PC-3 (cell line): Measurements from ENCODE around the gene PKN1. TPM values are rescaled to one million over a fixed set of nuclear protein-coding genes. Genes with fewer than 3 reads are reported as not detected.

Experiments used
- ATAC-seq: fragments of 200-7000 bp; cut with Tn5 transposase; 2 replicates; pipeline ENCODE4 v1.9.1; 2020; ENCODE audit warnings: mild to moderate bottlenecking, moderate library complexity
- BruUV-seq: library from RNA; stranded (reverse); fragments of 400-500 nt; replicated peaks from 2 replicates; lab custom pipeline; 2021; lab: Mats Ljungman, UMichigan
- CTCF ChIA-PET: fragments of 300-600 bp; sonication (Branson Sonifier 250); formaldehyde crosslinking; loops from one replicate; lab custom pipeline; 2022; ENCODE audit warnings: antibody characterized with exemption; lab: Charles Lee
- POLR2A ChIA-PET: fragments of 300-600 bp; sonication (Branson Sonifier 250); formaldehyde crosslinking; loops from one replicate; lab custom pipeline; 2022; ENCODE audit warnings: antibody characterized with exemption; ENCODE audit not compliant: unreplicated experiment; lab: Charles Lee
- DNase-seq: peaks from one replicate; pipeline ENCODE4 v3.0.0-alpha.2; 2015
- H2AFZ ChIP-seq: fragments of 300-600 bp; sonication (generic); 2 replicates; pipeline ENCODE4 v1.6.0; 2016; ENCODE audit warnings: antibody characterized with exemption, low read length
- H3F3A ChIP-seq: fragments of 300-600 bp; sonication (generic); one replicate; pipeline ENCODE4 v1.6.0; 2017; ENCODE audit warnings: antibody characterized with exemption, low read length, control low read depth, mild to moderate bottlenecking; ENCODE audit not compliant: unreplicated experiment
- H3K27ac ChIP-seq: fragments of 300-600 bp; sonication (generic); 2 replicates; pipeline ENCODE4 v1.5.1; 2016; ENCODE audit warnings: mild to moderate bottlenecking, low read length
- H3K27me3 ChIP-seq: fragments of 300-600 bp; sonication (generic); 2 replicates; pipeline ENCODE4 v1.6.1; 2016; ENCODE audit warnings: low read length, mixed read lengths
- H3K36me3 ChIP-seq: fragments of 300-600 bp; sonication (generic); 2 replicates; pipeline ENCODE4 v1.6.1; 2016; ENCODE audit warnings: low read depth, mixed run types, low read length, mixed read lengths
- H3K4me1 ChIP-seq: fragments of 300-600 bp; sonication (generic); 2 replicates; pipeline ENCODE4 v1.5.1; 2016; ENCODE audit warnings: low read length; ENCODE audit not compliant: insufficient read depth
- H3K4me2 ChIP-seq: fragments of 300-600 bp; sonication (generic); 2 replicates; pipeline ENCODE4 v1.6.0; 2016; ENCODE audit warnings: low read length
- H3K4me3 ChIP-seq: fragments of 300-600 bp; sonication (generic); 2 replicates; pipeline ENCODE4 v1.5.1; 2016; ENCODE audit warnings: mild to moderate bottlenecking, low read length, mixed read lengths
- H3K79me2 ChIP-seq: fragments of 300-600 bp; sonication (generic); 2 replicates; pipeline ENCODE4 v1.6.1; 2017; ENCODE audit warnings: low read length, mixed read lengths
- H3K9ac ChIP-seq: fragments of 300-600 bp; sonication (generic); 2 replicates; pipeline ENCODE4 v1.6.0; 2016; ENCODE audit warnings: mild to moderate bottlenecking, low read length
- H3K9me2 ChIP-seq: fragments of 300-600 bp; sonication (generic); replicated peaks from 2 replicates; pipeline ENCODE4 v1.6.1; 2016; ENCODE audit warnings: mixed run types, low read length, mixed read lengths
- H3K9me3 ChIP-seq: fragments of 300-600 bp; sonication (generic); 2 replicates; pipeline ENCODE4 v1.6.1; 2016; ENCODE audit warnings: low read length, mixed read lengths
- H4K20me1 ChIP-seq: fragments of 300-600 bp; sonication (generic); 2 replicates; pipeline ENCODE4 v1.6.1; 2016; ENCODE audit warnings: low read length, mixed read lengths
- EZH2 ChIP-seq: fragments of 300-600 bp; sonication (generic); IDR thresholded peaks from one replicate; pipeline ENCODE4 v1.6.1; 2017; ENCODE audit warnings: antibody characterized with exemption, mild to moderate bottlenecking, low read length; ENCODE audit not compliant: unreplicated experiment
- EZH2phosphoT487 ChIP-seq: fragments of 300-600 bp; sonication (generic); IDR thresholded peaks from 2 replicates; pipeline ENCODE4 v1.6.1; 2018; ENCODE audit warnings: mild to moderate bottlenecking, antibody characterized with exemption, low read length, borderline replicate concordance
- intact Hi-C: fragments of 100-400 bp; cut with micrococcal nuclease; formaldehyde crosslinking; loops from 2 replicates; pipeline ENCODE4 v1.9.0; 2023
- total RNA-seq: library from RNA; depleted of rRNA; stranded (reverse); fragments of >200 nt; gene quantifications from 2 replicates; pipeline ENCODE4 v1.2.3, GENCODE V29; 2014
- TF ChIP-seq, protein P1 (sequence below): fragments of 300-600 bp; sonication (generic); conservative IDR thresholded peaks from 2 replicates; pipeline ENCODE4 v1.5.1; 2017; ENCODE audit warnings: antibody characterized with exemption, low read depth, mild to moderate bottlenecking, low read length

PKN1 gene
- total RNA-seq, 1 experiment from 2014 or later, result 186 TPM

DNA sequence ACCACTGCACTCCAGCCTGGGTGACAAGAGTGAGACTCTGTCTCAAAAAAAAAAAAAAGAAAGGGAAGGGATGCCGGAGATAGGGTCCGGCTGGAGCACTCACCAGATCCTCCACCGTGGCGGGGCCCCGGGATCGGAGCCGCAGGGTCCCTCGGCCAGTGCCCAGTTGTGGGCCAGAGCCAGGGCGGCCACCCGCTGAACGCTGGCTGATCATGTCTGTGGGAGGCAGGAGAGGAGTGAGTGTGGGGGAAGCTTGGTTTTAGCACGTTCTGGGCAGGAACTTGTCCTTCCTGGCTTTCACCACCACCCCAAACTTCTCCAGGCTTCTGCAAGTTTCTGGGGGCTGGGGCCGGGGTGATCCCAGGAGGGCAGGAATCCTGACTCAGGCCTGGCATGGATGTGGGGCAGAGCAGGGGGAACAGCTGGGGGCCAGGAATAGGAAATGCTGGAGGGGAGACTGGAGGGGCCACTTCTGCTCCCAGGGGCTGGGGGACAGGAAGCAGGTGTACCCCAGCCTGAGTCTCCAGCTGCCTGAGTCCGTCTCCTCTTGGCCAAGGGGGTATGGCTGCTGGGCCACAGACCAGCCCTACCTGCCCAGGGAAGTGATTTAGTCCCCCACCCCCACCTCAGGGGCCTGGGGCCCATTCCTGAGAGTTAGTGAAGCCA lies 46.3 kb downstream of the PKN1 start:
- CTCF ChIA-PET, result interaction anchor here (0.6 kb wide), 1 partner anchor 8 kb away, joined by 9 read pairs; no protein-coding TSS in a partner anchor

DNA sequence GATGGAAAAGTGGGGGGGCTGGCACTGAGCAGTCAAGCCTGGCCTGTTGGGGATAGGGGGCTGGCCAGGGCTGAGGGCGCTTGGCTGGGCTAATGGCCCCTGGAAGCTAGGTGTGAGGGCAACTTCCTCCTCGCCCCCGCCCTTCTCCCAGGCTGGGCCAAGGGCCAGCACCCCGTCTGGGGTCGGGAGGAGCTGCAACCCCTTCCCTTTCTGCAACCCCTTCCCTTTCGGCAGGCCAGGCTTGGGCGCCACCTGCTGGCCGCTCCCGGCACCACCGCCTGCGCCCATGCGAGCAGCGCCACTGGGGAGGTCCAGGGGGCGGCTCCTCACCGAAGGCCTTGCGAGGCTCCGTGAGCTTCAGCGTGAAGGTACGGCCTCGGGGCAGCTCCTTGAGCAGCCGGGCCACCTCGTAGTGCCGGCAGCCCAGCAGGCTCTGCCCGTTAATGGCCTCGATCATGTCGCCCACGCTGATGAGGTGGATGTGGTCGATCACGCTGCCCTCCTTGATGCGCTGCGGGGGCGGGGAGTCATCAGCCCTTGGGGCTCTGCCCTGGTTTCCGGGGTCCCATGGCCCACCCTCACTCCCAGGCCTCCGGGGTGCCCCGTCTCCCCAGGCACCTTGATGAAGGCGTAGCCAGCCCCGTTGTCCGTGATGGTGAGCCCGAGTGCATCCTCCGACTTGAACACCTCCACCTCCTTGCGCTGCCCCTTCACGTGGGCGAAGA lies 47.0 kb downstream of the PKN1 start:
- peaks cover 19% of the 10 kb centered on the region; the same call in 1 of the 2 replicates for H3K79me2 ChIP-seq
- peaks cover 7% of the 10 kb centered on the region; the same call in 1 of the 2 replicates for H4K20me1 ChIP-seq
- H2AFZ ChIP-seq, result no peak overlapping the region
- H3F3A ChIP-seq, result no peaks in the 10 kb centered on the region
- H3K9ac ChIP-seq, result no peak overlapping the region
- intact Hi-C loops, result loop anchor here (10.0 kb wide), 1 partner anchor 345 kb away; the partner anchor contains the start of gene ASF1B
- no peak overlapping the region for H3K4me3 ChIP-seq
- no TSS peak for BruUV-seq
- no peaks in the 10 kb centered on the region for H3K9me3 ChIP-seq
- CTCF ChIA-PET, result interaction anchor here (0.6 kb wide), 1 partner anchor 8 kb away, joined by 9 read pairs; no protein-coding TSS in a partner anchor
- DNase-seq, result peak; percentile 40
- no peaks in the 10 kb centered on the region for H3K27me3 ChIP-seq
- no peaks in the 10 kb centered on the region for H3K9me2 ChIP-seq
- H3K36me3 ChIP-seq, result peaks cover 42% of the 10 kb centered on the region
- TF ChIP-seq, protein P1, sequence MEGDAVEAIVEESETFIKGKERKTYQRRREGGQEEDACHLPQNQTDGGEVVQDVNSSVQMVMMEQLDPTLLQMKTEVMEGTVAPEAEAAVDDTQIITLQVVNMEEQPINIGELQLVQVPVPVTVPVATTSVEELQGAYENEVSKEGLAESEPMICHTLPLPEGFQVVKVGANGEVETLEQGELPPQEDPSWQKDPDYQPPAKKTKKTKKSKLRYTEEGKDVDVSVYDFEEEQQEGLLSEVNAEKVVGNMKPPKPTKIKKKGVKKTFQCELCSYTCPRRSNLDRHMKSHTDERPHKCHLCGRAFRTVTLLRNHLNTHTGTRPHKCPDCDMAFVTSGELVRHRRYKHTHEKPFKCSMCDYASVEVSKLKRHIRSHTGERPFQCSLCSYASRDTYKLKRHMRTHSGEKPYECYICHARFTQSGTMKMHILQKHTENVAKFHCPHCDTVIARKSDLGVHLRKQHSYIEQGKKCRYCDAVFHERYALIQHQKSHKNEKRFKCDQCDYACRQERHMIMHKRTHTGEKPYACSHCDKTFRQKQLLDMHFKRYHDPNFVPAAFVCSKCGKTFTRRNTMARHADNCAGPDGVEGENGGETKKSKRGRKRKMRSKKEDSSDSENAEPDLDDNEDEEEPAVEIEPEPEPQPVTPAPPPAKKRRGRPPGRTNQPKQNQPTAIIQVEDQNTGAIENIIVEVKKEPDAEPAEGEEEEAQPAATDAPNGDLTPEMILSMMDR, result peak; percentile 93
- TF ChIP-seq EZH2, result no peak
- no peak for TF ChIP-seq EZH2phosphoT487
- H3K4me2 ChIP-seq, result no peak overlapping the region
- H3K4me1 ChIP-seq, result peaks cover 20% of the 10 kb centered on the region
- POLR2A ChIA-PET, result interaction anchor here (0.6 kb wide), 1 partner anchor 210 kb away, joined by 3 read pairs; no protein-coding TSS in a partner anchor
- no peak for ATAC-seq
- no peak overlapping the region for H3K27ac ChIP-seq

More for the DNA sequence above, 46.3 kb downstream of the PKN1 start:
- Histone ChIP-seq H3K79me2 (peaks cover 15% of the 10 kb centered on the region; the same call in 1 of the 2 replicates), H3K9me2 (no peaks in the 10 kb centered on the region), H4K20me1 (peaks cover 7% of the 10 kb centered on the region; the same call in 1 of the 2 replicates), H3K4me1 (peaks cover 27% of the 10 kb centered on the region), H3K27ac (no peak overlapping the region), H3K4me3 (no peak overlapping the region), H3K9me3 (no peaks in the 10 kb centered on the region), H3K9ac (no peak overlapping the region), H2AFZ (no peak overlapping the region), H3K36me3 (peaks cover 42% of the 10 kb centered on the region), H3K4me2 (no peak overlapping the region), H3K27me3 (no peaks in the 10 kb centered on the region), H3F3A (no peaks in the 10 kb centered on the region)
- DNase-seq (no peak), ATAC-seq (no peak)
- intact Hi-C loops, result loop anchor here (10.0 kb wide), 1 partner anchor 345 kb away; the partner anchor contains the start of gene ASF1B
- TF ChIP-seq EZH2, result no peak
- no peak for TF ChIP-seq EZH2phosphoT487
- TF ChIP-seq, protein P1, result no peak
- no TSS peak for BruUV-seq
- POLR2A ChIA-PET, result no interaction called here
